Measurements from ENCODE around the gene PATE3.

The PATE3 gene

GRCh38 chr11:125787827-125788226, at the start of gene PATE3:
TSS of gene PATE3 (plus strand) at chr11:125788127. CDS start at chr11:125788152, 25 bp downstream.
- DNase-seq (ENCODE audit: low read depth, low spot score) = no peak

- no peak for DNase-seq (ENCODE audit: low read depth, low spot score)
These were observed 47.3 kb upstream of the PATE3 start for GRCh38 chr11:125740617-125741016.

GRCh38 chr11:125743681-125744080, 44.2 kb upstream of the PATE3 start:
- DNase-seq (ENCODE audit: low read depth, low spot score) = no peak

- DNase-seq (ENCODE audit: low read depth, low spot score) = no peak
These were observed 41.9 kb upstream of the PATE3 start, which contains the start of gene PATE1 for GRCh38 chr11:125745979-125746378. TSS of gene PATE1 (plus strand) at chr11:125746279. CDS start at chr11:125746305, 26 bp downstream.

GRCh38 chr11:125750629-125751028, 37.3 kb upstream of the PATE3 start:
- no peak for DNase-seq (ENCODE audit: low read depth, low spot score)

- no peak for DNase-seq (ENCODE audit: low read depth, low spot score)
These were observed 31.9 kb upstream of the PATE3 start for GRCh38 chr11:125756050-125756449.

- no peak for DNase-seq (ENCODE audit: low read depth, low spot score)
These were observed 25.5 kb upstream of the PATE3 start for GRCh38 chr11:125762445-125762844.

- no peak for DNase-seq (ENCODE audit: low read depth, low spot score)
These were observed 24.4 kb upstream of the PATE3 start for GRCh38 chr11:125763483-125763882.

GRCh38 chr11:125766251-125766650, 21.7 kb upstream of the PATE3 start:
- no peak for DNase-seq (ENCODE audit: low read depth, low spot score)

- DNase-seq (ENCODE audit: low read depth, low spot score) = no peak
These were observed 19.4 kb upstream of the PATE3 start for GRCh38 chr11:125768336-125769046.

GRCh38 chr11:125770583-125770982, 17.3 kb upstream of the PATE3 start:
- no peak for DNase-seq (ENCODE audit: low read depth, low spot score)

- no peak for DNase-seq (ENCODE audit: low read depth, low spot score)
These were observed 15.0 kb upstream of the PATE3 start for GRCh38 chr11:125772834-125773505.

- DNase-seq (ENCODE audit: low read depth, low spot score) = no peak
These were observed 14.4 kb upstream of the PATE3 start for GRCh38 chr11:125773516-125773915.

- no peak for DNase-seq (ENCODE audit: low read depth, low spot score)
These were observed 10.6 kb upstream of the PATE3 start for GRCh38 chr11:125777309-125777708.

- DNase-seq (ENCODE audit: low read depth, low spot score) = no peak
These were observed 9.2 kb upstream of the PATE3 start, which contains the start of gene PATE2 for GRCh38 chr11:125778728-125779127. TSS of gene PATE2 (minus strand) at chr11:125778828. CDS start at chr11:125778773, 55 bp downstream.

GRCh38 chr11:125784678-125785077, 3.2 kb upstream of the PATE3 start:
- no peak for DNase-seq (ENCODE audit: low read depth, low spot score)

- no peak for DNase-seq (ENCODE audit: low read depth, low spot score)
These were observed 2.9 kb downstream of the PATE3 start for GRCh38 chr11:125790825-125791224.

- DNase-seq (ENCODE audit: low read depth, low spot score) = no peak
These were observed 9.7 kb downstream of the PATE3 start for GRCh38 chr11:125797641-125798040.

GRCh38 chr11:125799808-125800207, 11.9 kb downstream of the PATE3 start:
- DNase-seq (ENCODE audit: low read depth, low spot score) = no peak

- DNase-seq (ENCODE audit: low read depth, low spot score) = no peak
These were observed 14.5 kb downstream of the PATE3 start for GRCh38 chr11:125802387-125802786.

- no peak for DNase-seq (ENCODE audit: low read depth, low spot score)
These were observed 20.0 kb downstream of the PATE3 start for GRCh38 chr11:125807909-125808308.

- DNase-seq (ENCODE audit: low read depth, low spot score) = no peak
These were observed 45.1 kb downstream of the PATE3 start, which contains the start of gene PATE4 for GRCh38 chr11:125833016-125833415. TSS of gene PATE4 (plus strand) at chr11:125833316. CDS start at chr11:125833360, 44 bp downstream.

- DNase-seq (ENCODE audit: low read depth, low spot score) = no peak
These were observed 47.8 kb downstream of the PATE3 start for GRCh38 chr11:125835748-125836147.

Measured in brain pericyte (primary cell).